Skin epidermis (tissue), 12 donors: ENCODE data around the gene S100B.
A peak's percentile ranks its signal among the peaks of the same experiment; 100 is the strongest.

Experiments used
- H3K27ac ChIP-seq, 21 experiments: fragments of 200-600 bp; sonication (generic) in 11 of 21; one replicate each; pipeline ENCODE4 v1.5.0; 2020; ENCODE audit warnings: mild to moderate bottlenecking in 3 of 21, inconsistent platforms in 2 of 21, moderate library complexity in 2 of 21
- H3K4me3 ChIP-seq, 7 experiments: fragments of 200-600 bp; sonication (generic) in 2 of 7; one replicate each; pipeline ENCODE4 v1.5.0; 2020; ENCODE audit warnings: inconsistent platforms in 2 of 7, mild to moderate bottlenecking in 2 of 7, moderate library complexity in 1 of 7

S100B gene

DNA sequence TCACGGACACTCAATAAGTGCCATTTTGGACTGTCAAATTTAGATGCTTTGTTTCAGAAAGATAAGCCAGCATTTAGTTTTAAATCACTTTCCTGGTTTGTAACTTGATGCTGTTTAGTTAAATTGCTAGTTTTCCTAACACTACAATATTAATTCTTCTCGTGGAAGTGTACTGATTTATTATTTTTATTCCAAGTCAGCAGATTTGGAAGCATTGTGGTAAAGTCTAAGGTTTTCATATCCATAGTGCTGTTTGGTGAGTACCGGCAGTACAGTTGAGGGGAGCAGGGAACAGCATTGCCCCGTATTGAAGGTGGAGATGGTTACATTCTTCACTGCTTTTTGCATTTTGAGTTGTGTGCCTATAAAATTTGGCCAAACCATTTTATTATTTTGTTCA lies 36.3 kb downstream of the S100B start:
- no peak overlapping the region for H3K27ac ChIP-seq
- no peak overlapping the region for H3K4me3 ChIP-seq

DNA sequence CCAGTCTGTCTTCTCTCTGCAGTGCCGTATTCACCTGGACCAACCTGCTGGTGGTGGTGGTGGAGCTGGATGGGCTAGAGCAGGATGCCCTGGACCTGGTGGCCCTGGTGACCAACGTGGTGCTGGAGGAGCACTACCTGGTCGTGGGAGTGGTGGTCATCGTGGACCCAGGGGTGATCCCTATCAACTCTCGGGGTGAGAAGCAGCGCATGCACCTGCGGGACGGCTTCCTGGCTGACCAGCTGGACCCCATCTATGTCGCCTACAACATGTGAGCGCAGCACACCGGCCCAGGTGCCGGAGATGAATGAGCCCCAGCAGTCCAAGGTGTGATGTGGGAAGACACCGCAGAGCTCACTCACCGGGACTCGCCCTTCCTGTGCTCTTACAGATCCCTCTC lies 37.5 kb downstream of the S100B start:
- Histone ChIP-seq H3K4me3 (no peak overlapping the region), H3K27ac (no peak overlapping the region)

DNA sequence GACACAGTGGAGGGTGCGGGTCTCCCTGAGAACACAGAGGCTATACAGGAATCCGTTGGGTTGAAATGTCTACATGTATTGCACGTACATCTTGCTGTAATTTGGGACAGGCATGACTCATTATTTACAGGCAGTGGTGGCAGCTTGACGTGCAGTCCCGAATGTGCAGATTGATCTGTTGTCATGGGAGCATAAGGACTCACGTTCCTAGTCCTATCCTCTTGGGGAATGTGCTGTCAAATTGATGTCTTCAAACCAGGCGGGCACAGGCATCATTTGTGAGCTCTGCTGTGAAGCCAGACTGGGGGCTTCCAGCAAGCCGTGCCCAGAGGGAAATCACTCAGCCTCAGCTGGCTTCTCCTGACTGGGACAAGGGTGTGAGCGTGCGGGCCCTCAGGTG lies 40.5 kb downstream of the S100B start:
- no peak overlapping the region for H3K27ac ChIP-seq

DNA sequence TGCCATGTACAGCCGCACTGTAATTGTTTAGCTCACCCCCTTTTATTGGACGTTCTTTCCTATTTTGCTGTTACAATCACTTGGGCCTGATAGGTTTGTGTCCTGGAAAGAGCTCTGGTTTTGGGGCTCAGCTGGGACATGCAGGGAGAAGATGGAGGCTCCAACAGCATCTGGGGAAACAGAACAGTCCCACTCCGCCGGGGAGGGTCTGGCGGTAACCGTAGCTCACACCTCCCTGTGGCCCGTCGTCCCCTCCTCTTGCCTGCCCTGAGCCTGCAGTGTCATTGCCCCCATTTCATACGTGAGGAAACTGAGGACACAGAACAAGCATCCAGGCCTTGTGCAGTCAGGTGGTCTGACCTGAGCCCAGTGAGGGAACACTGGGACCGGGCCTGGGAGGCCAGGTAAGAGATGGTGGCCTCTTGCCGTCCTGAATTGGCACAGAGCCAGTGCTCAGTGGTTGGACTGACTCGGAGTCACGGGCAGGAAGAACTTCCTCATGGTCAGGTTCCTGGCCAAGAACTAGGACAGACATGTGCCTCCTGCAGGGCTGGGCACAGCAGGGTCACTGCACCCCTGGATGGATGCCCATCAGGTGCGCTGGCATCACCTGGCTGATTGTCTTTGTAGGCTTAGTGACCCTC lies 41.8 kb downstream of the S100B start:
- H3K27ac ChIP-seq, result no peak overlapping the region

More for the DNA sequence above, 40.5 kb downstream of the S100B start:
- no peak overlapping the region for H3K4me3 ChIP-seq

DNA sequence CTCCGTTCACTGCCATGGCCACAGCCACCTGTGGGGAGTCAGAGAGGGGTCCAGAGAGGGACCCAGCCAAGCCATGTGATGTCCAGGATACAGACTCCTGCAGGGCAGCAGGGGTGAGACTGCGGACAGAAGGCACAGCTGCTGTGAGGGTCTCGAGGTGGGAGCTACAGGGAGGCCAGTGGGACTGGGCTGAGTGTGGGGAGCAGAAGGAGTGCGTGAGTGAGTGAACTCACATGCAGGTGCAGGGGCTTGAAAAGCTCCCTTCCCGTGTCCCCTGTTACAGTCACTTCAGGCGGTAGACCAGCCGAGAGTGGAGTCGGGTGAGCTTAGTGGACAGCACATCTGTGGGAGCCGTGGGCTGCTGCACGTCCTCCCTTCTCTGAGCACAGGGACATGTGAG lies 42.4 kb downstream of the S100B start:
- no peak overlapping the region for H3K4me3 ChIP-seq
- no peak overlapping the region for H3K27ac ChIP-seq

More for the DNA sequence above, 41.8 kb downstream of the S100B start:
- no peak overlapping the region for H3K4me3 ChIP-seq

DNA sequence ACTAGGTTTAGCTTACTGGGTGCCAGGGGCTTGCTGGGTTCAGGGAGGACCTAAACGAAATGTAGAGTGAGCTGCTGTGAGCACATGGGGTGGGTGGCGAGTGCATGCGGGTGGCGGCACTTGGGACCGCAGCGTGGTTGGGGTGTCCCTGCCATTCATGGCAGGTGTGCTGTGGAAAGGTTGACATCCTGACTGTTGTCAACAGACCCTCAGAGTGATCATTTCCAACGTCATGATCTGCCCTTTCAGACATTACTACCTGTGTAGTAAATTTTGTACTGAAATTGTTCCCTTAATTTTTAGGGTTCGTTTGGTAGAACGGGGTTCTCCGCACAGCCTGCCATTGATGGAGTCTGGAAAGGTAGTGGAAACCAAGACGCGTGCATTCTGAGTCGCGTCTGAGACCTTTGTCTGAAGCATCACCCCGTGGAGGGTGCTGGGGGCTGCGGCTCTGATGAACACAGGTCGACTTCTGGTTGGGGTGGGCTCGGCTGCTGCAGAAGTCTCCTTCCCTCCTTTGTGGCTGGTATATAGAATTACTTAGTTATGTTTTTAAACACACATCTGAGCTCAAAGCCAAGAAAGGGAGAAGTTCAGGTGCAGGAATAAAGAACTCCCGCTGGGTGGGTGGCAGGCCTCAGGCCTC lies 43.3 kb downstream of the S100B start:
- no peak overlapping the region for H3K27ac ChIP-seq
- H3K4me3 ChIP-seq, result no peak overlapping the region

DNA sequence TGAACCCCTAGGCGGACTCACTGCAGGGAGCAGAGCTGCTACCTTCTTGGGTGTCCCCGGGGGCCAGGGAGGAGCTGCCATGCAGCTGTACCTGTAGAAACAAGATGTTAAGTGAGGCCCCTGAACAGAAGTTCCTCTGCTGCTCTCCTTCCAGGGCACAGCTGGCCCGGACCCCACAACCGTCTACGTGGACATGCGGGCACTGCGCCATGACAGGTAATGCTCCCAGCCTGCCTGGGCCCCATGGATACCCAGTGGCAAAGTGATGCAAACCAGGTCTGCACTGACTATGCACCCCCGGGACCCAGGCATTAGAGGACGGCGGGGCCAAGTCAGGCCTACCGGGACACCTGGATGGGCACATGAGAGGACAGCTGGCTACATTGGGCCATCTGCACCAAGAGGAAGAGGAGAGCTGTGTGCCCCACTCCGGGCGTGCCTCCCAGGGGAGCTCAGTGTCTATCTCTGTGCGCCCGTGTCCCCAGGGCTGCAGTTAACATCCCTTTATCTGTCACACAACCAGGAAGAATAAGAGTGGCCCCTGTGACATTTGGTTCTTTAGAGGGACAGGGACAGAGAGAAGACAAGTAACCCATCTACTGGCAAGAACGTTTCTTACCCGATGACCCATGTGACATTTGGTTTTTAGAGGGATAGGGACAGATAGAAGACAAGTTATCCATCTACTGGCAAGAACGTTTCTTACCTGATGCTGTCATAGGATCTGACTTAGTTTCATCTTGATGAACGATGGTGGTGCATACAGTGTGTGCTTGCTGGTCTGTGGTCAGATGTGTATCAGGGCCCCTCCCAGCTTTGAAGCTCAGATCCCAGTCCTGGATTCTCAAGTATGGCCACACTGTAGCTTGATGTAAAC lies 44.1 kb downstream of the S100B start:
- no peak overlapping the region for H3K4me3 ChIP-seq
- H3K27ac ChIP-seq, result peak overlapping the region in 8 of 21 experiments; percentile 24 to 90 (median 72)

DNA sequence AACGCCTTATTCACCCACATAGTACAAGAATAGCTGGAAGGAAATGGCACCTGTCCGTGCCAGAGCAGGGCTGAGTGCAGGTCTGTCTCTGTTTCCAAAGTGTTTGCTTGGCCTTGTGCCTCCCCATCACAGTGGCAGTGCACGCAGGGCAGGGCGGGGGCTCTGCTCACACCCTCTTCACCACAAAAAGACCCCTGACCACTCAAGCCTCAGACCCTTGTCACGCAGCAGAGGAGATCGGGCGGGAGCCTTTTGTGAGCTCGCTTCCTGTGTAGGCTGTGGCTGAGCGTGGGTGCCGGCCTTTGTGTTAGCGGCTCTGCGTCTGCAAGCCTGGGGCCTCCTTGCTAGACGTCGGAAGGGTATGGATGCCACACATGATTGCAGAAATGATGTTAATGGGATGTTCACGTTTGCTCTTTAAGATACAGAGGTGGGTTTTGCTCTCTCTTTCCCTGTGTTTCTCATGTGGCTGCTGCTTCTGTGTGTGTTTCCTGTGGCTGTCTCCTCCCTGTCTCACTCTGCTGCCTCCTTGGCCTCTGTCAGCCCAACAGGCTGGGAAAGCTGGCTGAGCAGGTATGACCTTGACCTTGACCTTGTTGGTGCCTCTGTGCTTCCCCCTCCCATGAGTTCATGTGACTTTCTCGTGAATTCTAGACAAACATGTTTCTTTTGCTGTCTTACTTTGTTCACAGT lies 45.4 kb downstream of the S100B start:
- H3K4me3 ChIP-seq, result no peak overlapping the region
- peak overlapping the region in 17 of 21 experiments; percentile 6 to 90 (median 59) for H3K27ac ChIP-seq

DNA sequence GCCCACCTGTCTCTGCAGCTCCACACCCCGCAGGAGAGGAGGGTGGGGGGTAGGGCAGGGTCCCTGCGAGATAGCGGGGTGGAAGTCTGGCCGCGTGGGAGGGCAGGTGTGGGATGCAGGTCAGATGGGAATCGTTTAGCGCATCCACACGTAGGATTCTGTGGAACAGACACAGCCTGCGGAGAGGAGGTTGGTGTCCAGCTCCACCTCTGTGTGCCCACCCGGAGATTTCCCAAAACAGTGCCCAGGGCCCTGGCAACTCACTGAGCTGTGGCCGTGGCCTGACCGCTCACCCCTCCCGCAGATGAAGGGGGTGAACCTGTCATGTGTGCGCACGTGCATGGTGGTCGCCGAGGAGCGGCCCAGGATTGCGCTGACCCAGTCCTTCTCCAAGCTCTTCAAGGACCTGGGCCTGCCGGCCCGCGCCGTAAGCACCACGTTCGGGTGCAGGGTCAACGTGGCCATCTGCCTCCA lies 46.9 kb downstream of the S100B start:
- Histone ChIP-seq H3K27ac (peak overlapping the region in 2 of 21 experiments; percentile 14 to 89), H3K4me3 (no peak overlapping the region)

DNA sequence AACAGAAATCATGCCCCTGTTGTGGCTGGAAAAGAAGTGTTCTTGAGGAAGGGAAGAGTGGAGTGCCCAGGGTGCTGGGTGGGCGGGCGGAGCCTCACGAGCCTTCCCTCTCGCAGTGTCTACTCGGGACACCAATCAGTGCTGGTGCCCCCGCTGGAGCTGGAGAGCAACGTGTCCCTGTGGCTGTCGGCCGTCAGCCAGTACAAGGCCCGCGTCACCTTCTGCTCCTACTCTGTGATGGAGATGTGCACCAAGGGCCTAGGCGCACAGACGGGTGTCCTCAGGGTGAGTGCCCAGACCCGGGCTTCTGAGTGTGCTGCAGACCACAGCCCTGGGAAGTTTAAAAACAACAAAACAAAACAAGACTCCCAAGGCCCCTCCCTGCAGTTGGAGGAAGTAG lies 47.4 kb downstream of the S100B start:
- H3K27ac ChIP-seq, result peak overlapping the region in 1 of 21 experiments; percentile 14
- no peak overlapping the region for H3K4me3 ChIP-seq

DNA sequence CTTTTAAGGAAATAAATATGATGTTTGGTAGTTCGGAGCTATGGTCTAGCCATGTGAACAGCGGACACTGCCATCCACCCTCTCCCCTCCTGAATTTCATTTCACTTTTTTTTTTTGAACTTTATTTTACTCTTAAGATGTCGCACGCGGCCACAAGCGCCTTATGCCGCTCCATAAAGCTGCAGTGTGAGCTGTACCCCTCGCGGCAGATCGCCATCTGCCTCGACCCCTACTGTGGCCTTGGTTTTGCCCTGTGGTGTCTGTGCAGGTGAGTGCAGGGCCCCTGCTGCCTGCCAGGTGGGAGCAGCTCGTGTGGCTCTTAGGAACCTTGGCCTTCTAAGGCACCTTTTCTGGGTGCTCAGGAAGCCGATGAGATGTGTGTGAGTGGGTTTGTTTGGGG lies 48.1 kb downstream of the S100B start:
- Histone ChIP-seq H3K4me3 (no peak overlapping the region), H3K27ac (no peak overlapping the region)

DNA sequence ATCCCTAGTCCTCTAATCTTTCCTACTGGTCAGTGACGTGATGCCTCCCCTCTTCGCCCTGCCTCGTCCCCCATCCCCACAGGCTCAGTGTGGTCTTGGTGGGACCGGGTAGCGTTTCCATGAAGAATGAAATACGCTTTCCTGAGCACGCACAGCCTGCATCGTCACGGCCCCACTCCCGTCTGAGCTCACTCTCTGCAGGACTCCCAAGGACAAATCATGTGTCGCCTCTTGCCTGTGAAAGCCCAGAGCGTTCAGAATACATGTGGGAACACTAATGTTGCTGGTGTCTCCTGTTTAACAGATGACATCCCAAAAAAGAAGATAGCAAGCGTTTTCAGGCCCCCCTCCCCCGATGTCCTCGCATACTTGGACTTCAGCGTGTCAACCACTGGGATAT lies 49.2 kb downstream of the S100B start:
- Histone ChIP-seq H3K4me3 (no peak overlapping the region), H3K27ac (no peak overlapping the region)

DNA sequence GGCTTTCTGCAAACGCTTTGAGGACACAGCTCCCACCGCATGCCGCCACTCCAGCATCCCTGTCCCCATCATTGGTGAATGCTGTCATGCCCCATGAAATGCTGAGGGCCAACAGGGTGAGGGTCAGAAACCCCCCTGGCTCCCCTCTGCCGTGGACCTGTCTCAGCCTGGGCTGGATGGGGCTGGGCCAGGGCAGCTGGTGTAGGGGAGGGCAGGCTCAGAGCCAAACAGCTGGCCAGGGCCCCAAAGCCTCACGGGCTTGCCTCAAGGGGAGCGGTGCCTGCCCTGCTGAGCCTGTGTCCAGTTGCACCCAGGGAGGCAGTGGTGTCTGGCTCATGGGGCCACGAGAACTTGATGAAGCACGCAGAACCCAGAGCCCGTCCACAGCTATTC lies 49.7 kb downstream of the S100B start:
- Histone ChIP-seq H3K4me3 (no peak overlapping the region), H3K27ac (no peak overlapping the region)

DNA sequence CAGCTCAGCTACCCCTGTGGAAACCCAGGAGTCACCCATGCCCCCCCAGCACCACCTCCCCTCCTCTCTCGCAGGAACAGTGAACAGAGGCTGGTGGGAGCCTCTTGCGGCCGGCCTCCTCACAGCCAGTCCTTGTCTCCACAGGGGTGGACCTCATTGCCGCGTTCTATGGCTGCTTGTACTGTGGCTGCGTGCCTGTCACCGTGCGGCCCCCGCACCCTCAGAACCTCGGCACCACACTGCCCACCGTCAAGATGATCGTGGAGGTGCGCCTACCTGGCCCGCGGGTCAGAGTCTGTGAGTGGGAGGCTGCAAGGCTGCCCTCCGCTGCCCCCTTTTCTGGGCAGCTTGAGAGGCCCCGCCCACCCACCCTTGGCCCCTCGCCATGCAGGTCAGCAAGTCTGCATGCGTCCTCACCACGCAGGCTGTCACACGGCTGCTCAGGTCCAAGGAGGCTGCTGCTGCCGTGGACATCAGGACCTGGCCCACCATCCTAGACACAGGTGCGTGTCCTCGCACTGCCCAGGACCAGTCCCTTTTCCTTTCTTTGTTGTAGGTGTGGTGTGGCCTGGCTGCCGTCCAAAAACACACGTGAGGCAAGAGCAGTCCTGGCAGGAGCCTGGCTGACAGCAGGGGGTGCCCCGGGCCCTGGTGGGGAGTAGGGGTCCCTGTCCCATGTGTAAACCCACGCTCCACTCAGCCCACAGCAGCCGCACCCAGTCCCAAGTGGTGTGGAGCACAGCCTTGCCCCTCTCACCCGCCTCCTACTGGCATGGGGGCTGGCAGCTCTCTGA lies 50.3 kb downstream of the S100B start:
- H3K27ac ChIP-seq, result no peak overlapping the region
- H3K4me3 ChIP-seq, result no peak overlapping the region

DNA sequence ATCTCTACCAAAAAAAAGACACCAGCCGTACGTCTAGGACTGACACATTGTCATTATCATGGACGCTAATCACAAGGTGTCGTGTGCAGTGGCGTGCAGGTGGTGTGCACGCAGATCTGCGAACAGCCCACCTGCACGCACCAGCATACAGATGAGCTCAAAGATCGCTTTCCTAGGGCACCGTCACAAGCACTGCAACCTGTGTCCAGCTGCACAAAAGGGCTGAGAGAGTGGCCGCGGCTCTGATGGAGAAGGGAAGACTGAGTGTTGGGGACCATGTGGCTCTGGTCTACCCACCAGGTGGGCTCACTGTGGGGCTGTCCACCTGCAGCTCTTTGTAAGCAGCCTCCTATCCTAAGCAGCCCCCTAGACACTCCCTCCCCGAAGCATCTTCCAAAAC lies 50.9 kb downstream of the S100B start:
- H3K27ac ChIP-seq, result no peak overlapping the region

DNA sequence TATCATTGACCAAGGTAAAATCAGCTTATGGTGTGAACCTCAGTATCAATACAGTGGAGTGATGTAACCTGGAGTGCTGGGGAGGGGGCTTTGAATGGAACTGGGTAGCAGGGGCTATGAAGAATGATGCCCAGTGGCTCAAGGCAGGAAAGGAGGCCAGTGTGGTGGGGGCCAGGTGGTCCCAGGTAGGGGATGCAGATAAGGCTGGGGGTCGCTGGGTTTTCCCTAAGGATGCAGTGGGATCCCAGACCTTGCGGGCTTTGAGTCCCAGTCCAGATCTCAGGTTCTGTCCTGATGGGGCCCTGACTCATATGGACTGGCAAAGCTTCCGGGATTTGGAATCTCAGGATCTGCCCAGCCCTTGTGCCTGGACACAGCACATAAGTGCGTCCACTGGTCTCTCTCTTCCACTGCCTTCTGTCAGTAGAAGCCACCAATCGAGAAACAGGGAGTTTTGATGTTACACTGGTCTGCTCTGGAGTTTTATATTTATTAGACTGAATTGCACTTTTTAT lies 52.0 kb downstream of the S100B start:
- H3K27ac ChIP-seq, result peak overlapping the region in 14 of 21 experiments; percentile 9 to 88 (median 58)
- H3K4me3 ChIP-seq, result no peak overlapping the region

More for the DNA sequence above, 50.9 kb downstream of the S100B start:
- no peak overlapping the region for H3K4me3 ChIP-seq

DNA sequence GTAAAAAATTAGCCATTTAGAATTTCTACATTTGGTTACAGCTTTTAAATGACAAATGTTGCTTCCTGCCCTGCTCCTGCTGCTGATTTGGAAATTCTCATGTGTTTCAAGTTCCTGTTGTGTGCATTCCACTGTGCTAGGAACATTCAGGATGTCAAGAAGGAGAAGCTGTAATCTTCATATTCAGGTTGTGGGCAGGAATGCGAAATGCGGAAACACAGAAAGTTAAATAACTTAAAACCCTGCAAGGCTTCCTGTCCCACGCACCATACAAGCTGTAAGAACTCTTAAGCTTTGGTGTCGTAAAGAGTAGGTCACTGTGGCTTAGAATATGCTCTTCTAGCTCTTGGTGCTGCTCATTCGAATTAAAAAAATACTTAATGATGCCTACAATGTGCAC lies 52.6 kb downstream of the S100B start:
- H3K27ac ChIP-seq, result peak overlapping the region in 14 of 21 experiments; percentile 16 to 88 (median 62)
- H3K4me3 ChIP-seq, result peak overlapping the region in 1 of 7 experiments; percentile 13

DNA sequence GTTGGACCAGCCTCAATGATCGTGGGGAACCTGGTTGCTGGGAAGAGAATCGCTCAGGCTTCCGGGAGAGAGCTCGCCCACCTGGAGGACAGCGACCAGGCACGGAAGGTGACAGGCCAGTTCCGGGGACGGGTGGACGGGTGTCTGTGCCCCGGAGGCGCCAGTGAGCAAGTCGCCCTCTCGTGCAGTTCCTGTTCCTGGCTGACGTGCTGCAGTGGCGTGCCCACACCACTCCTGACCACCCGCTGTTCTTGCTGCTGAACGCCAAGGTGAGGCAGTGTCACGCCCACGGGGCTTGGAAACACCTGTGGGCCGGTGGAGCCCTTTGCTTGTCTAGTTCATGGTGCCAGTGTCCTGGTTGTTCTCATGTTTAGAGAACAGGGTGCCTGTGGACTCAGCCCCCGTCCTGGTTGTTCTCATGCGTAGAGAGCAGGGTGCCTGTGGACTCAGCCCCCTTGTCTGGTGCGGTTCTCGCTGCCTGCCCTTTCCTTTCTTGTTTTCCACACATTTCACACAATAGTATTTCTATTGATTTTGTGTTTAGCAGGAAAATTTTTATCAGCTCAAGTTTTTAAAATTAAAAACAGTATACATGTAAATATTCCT lies 53.1 kb downstream of the S100B start:
- Histone ChIP-seq H3K27ac (peak overlapping the region in 14 of 21 experiments; percentile 16 to 88 (median 68)), H3K4me3 (peak overlapping the region in 3 of 7 experiments; percentile 1 to 14 (median 13))
